ENCODE measurements around the gene RTKN. TPM values are rescaled to one million over a fixed set of nuclear protein-coding genes. Genes with fewer than 3 reads are reported as not detected.
"Not testable (repeated sequence)": the region's sequence is repeated elsewhere in the genome, so short reads cannot be mapped to it uniquely, and the experiment has no call there.

The RTKN gene, protein sequence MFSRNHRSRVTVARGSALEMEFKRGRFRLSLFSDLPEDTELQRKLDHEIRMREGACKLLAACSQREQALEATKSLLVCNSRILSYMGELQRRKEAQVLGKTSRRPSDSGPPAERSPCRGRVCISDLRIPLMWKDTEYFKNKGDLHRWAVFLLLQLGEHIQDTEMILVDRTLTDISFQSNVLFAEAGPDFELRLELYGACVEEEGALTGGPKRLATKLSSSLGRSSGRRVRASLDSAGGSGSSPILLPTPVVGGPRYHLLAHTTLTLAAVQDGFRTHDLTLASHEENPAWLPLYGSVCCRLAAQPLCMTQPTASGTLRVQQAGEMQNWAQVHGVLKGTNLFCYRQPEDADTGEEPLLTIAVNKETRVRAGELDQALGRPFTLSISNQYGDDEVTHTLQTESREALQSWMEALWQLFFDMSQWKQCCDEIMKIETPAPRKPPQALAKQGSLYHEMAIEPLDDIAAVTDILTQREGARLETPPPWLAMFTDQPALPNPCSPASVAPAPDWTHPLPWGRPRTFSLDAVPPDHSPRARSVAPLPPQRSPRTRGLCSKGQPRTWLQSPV
- total RNA-seq: 1 to 10 TPM; 1.6 to 1.8 TPM

DNA sequence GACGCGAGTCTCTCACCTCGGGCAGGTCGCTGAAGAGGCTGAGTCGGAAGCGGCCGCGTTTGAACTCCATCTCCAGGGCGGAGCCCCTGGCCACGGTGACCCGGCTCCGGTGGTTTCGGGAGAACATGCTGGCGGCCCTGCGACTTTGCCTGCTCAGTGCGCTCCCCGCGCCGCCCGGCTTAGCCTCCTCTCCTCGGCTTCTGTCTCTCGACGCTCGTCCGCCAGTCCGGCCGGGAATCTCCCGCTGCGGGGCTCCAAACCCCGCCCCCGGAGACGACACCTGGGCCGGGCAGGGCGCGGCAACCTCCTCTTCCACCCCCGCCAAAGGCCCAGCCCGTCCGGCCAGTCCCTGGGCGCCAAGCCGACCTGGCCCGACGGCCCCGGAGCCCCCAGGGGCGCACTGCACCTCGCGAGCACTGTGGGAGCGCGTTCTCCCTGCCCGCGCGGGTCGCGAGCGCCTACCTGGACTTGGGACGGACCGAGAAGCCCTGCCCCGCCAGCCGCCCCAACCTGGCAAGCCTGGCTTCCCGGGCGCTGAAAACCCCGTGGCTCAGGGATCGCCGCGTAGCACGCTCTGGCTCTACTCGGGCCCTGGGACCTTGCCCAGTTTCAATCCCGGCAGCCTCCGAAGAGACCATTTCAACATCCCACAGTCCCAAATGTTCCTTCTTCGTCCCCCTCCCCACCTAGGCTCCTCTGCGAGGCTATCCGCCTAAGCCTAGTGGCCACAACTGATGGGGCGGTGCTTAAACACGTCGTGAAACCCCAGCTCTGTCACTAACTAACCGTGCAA, at the start of gene RTKN:
TSS of gene RTKN (minus strand) at position 248 of the 793 bp plus-strand sequence. CDS start at position 127, 121 bp downstream.
- Mint-ChIP-seq H3K9me3 (no peaks in the 10 kb centered on the region), H3K4me3 (peak within 1 kb of the TSS; percentile 62), H3K36me3 (no peaks in the 10 kb centered on the region), H3K27ac (no peak within 1 kb of the TSS), H3K4me1 (peaks cover 7% of the 10 kb centered on the region), H3K27me3 (peaks cover 47% of the 10 kb centered on the region)
- DNase-seq: peak; percentile 46

DNA sequence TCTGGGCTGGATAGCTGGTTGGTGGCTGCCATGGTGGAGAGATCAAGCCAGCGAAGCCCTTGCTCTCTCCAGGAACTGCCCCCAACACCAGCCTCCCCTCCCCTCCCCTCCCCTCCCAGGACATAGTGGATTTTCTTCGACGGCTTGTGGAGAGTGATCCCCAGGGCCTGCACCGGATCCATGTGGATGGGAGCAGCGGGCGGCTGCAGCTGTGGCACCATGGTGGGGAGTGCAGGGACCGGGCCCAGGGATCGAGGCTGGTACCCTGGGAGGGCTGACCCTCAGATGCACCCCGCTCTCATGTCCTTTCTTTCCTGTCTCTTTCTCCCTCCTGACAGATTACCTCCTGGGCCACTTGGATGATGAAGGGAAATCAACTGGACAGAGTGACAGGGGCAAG, 48.2 kb upstream of the RTKN start:
- peaks cover 16% of the 10 kb centered on the region for H3K36me3 Mint-ChIP-seq
- no peaks in the 10 kb centered on the region for H3K4me1 Mint-ChIP-seq
- H3K9me3 Mint-ChIP-seq: no peaks in the 10 kb centered on the region
- H3K27me3 Mint-ChIP-seq: no peaks in the 10 kb centered on the region
- H3K4me3 Mint-ChIP-seq: no peak overlapping the region
- no peak for DNase-seq
- no peak overlapping the region for H3K27ac Mint-ChIP-seq

DNA sequence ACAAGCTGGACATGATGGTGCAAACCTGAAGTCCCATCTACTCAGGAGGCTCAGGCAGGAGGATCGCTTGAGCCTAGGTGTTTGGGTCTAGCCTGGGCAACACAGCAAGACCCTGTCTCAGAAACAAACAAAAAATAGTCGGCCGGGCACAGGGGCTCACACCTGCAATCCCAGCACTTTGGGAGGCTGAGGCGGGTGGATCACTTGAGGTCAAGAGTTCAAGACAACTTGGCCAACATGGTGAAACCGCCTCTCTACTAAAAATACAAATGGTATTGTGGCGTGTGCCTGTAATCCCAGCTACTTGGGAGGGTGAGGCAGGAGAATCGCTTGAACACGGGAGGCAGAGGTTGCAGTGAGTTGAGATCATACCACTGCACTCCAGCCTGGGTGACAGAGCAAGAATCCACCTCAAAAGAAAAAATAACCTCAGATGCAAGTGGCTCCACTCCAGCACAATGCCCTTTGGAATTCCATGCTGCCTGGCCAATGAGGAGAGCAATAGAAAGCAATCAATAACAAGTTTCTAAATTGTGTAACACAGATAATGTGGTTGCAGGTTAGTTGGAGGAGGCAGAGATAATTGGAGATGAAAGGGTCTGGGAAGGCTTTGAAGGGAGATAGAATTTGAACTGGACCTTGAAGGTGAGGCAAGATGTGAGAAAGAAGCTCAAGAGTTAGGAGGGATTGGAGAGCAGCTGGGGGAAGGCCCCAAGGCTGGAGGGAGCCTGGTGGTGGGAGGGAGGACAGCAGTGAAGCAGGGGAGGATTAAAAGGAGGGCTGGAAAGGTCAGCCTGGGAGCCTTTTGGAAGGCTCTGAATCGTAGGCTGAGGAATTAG, 47.1 kb upstream of the RTKN start:
- peaks cover 4% of the 10 kb centered on the region for H3K4me1 Mint-ChIP-seq
- no peak overlapping the region for H3K27ac Mint-ChIP-seq
- no peaks in the 10 kb centered on the region for H3K27me3 Mint-ChIP-seq
- DNase-seq: no peak
- H3K36me3 Mint-ChIP-seq: peaks cover 11% of the 10 kb centered on the region
- H3K9me3 Mint-ChIP-seq: no peaks in the 10 kb centered on the region
- H3K4me3 Mint-ChIP-seq: no peak overlapping the region

DNA sequence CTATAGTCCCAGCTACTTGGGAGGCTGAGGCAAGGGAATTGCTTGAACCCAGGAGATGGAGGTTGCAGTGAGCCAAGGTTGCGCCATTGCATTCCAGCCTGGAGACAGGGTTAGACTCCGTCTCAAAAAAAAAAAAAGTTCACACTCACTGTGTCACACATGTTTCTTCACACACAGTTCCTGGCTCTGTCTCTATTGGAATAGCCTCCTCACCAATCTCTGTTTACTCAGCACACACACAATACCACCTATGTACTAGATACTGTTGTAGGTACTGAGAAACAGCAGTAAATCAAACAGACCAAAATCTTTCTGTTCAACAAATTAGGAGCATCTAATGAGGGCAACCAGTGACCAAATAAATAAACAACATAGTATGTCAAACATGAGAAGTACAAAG, 44.4 kb upstream of the RTKN start:
- Mint-ChIP-seq H3K4me1 (peaks cover 14% of the 10 kb centered on the region), H3K27ac (no peak overlapping the region), H3K36me3 (peaks cover 11% of the 10 kb centered on the region), H3K27me3 (no peaks in the 10 kb centered on the region), H3K9me3 (no peaks in the 10 kb centered on the region), H3K4me3 (no peak overlapping the region)
- no peak for DNase-seq

DNA sequence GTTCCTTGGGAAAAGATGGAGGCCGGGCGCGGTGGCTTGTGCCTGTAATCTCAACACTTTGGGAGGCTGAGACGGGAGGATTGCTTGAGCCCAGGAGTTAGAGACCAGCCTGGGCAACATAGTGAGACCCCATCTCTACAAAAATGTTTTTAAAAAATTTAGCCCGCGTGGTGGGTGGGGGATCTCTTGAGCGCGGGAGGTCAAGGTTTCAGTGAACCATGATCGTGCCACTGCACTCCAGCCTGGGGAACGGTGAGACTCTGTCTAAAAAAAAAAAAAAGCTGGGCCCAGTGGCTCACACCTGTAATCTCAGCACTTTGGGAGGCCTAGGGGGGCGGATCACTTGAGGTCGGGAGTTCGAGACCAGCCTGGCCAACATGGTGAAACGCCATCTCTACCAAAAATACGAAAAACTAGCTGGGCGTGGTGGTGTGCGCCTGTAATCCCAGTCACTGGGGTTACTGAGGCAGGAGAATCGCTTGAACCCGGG, 42.0 kb upstream of the RTKN start:
- H3K9me3 Mint-ChIP-seq, H3K27me3 Mint-ChIP-seq, DNase-seq: not testable (repeated sequence)
- Mint-ChIP-seq H3K4me3 (peak overlapping the region; percentile 99), H3K27ac (peak overlapping the region; percentile 100), H3K36me3 (peaks cover 25% of the 10 kb centered on the region), H3K4me1 (peaks cover 27% of the 10 kb centered on the region)

DNA sequence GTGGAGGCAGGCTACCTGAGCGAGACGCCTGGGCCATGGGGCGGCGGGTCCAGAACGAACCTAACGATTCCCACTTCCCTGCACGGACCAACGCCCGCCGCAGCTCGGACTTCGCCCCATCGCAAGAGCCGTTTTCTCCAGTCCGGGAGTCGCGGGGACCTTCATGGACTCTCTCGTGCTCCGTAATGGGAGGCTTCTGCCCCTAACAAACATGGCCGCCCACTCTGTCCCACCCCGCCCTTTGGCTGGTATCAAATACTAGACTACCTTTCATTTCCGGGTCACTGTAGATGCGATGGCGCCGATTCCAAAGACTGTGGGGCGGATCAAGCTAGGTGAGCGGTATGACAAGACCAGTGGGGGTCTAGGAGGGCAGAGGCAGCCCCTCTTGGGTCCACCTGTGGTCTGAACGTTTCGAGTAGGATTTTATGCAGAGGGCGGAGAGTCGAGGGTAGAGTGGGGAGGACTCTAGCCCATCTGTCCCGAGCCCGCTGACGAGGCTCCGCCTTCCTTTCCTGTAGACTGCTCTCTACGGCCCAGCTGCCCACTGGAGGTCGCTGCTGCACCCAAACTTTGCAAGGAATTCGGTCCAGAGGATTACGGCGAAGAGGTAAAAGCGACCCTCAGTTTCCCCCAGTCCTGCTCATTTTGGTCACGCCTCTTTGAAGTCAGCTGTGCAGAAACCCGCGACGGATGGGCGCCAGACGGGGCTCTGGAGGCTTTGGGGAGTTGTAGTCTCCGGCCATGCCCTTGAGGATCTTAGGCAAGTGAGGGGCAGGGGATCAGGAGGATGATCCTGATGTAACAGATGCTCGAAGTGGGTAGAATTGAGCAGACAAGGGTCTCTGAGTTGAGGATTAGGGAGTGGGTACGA, 41.3 kb upstream of the RTKN start, which contains the start of the genes CCDC142 and TTC31:
TSS of gene CCDC142 (minus strand) at position 198 of the 874 bp plus-strand sequence. CDS start at position 37, 161 bp downstream.
TSS of gene TTC31 (plus strand) at position 281 of the 874 bp plus-strand sequence. CDS start at position 296, 15 bp downstream.
- H3K27ac Mint-ChIP-seq: peak within 1 kb of the TSS; percentile 100
- peaks cover 25% of the 10 kb centered on the region for H3K36me3 Mint-ChIP-seq
- peak; percentile 91 for DNase-seq
- no peaks in the 10 kb centered on the region for H3K27me3 Mint-ChIP-seq
- peak within 1 kb of the TSS; percentile 99 for H3K4me3 Mint-ChIP-seq
- H3K9me3 Mint-ChIP-seq: no peaks in the 10 kb centered on the region
- H3K4me1 Mint-ChIP-seq: peaks cover 27% of the 10 kb centered on the region

DNA sequence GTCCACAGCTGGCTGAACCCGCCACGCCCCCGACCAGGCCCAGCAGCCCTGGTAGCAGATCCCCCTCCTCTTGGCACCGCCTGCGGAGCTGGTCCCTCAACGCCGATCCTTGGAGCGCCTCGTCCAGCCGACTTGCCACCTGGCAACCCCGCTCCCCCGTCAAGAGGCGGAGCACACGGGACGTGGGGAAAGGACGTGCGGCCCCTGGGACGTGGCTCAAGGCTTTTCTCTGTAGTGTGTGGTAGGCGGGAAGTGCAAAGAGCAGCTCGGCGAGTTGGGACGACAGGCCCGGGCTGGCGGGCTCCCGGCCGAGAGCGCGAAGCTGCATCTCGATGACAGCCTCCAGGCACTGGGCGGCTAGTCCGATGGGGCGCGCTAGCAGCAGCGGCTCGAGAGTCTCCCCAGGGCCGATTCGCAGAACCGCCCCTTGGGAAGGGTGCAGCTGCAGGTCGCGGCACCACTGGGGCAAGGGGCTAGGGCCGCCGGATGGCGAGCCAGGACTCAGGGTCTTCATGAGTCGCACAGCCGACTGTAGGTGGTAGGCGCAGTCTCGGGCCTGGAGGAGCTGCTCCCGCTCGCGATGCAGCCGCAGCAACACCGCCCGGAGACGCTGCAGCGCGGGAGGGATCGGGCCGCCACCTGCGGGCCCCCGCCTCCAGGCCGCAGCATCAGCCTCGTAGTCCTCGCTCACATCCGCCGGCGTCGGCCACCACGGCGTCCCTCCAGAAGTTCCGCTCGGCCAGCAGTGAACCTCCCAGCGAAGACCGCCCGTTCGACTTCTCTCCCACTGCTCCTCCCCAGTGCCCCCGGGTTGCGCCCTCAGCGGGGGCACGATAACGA, 40.4 kb upstream of the RTKN start:
- Mint-ChIP-seq H3K36me3 (peaks cover 25% of the 10 kb centered on the region), H3K27ac (peak overlapping the region; percentile 100), H3K4me3 (peak overlapping the region; percentile 99), H3K9me3 (no peaks in the 10 kb centered on the region), H3K4me1 (peaks cover 27% of the 10 kb centered on the region), H3K27me3 (no peaks in the 10 kb centered on the region)
- DNase-seq: peak; percentile 72

DNA sequence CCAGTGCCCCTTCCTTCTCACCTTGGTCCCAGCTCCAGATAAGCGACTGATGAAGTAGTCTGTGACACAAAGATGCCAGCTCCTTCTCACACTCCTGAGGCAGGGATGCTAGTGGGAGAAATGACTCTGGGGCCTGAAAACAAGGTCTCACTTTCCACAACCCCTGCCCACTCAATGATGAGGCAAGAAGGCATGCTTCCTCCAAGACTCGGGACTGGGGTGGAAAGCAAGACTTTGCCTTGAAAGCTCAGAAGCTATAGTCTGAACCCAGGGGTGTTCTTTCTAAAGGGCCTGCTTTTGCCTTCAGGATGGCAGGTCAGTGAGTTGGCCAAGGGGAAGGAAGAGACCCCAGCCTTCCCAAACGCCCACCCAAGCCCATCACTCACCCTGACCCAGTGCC, 39.7 kb upstream of the RTKN start:
- no peaks in the 10 kb centered on the region for H3K9me3 Mint-ChIP-seq
- no peak for DNase-seq
- peaks cover 27% of the 10 kb centered on the region for H3K36me3 Mint-ChIP-seq
- no peak overlapping the region for H3K27ac Mint-ChIP-seq
- H3K4me1 Mint-ChIP-seq: peaks cover 27% of the 10 kb centered on the region
- no peaks in the 10 kb centered on the region for H3K27me3 Mint-ChIP-seq
- H3K4me3 Mint-ChIP-seq: peak overlapping the region; percentile 99

DNA sequence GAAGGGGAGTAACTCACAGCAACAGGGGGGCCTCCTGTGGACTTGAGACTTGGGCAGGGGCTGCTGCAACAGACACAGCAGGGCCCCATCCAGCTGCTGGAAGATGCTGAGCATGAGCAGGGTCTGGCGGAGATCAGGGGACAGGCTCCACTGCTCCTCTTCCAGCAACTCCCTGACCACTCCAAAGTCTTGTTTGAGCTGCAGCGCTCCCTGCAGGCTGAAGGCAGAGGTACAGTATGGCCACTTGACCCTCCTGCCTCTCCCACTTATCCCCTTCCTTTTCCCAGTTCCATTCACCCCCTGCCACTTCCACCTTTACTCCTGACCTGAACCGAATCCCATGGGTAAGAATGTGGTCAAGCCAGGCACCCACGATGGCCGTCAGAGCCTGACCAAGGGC, 33.2 kb upstream of the RTKN start:
- Mint-ChIP-seq H3K27ac (no peak overlapping the region), H3K9me3 (no peaks in the 10 kb centered on the region), H3K27me3 (no peaks in the 10 kb centered on the region), H3K4me1 (peaks cover 7% of the 10 kb centered on the region), H3K4me3 (no peak overlapping the region), H3K36me3 (peaks cover 30% of the 10 kb centered on the region)
- no peak for DNase-seq

DNA sequence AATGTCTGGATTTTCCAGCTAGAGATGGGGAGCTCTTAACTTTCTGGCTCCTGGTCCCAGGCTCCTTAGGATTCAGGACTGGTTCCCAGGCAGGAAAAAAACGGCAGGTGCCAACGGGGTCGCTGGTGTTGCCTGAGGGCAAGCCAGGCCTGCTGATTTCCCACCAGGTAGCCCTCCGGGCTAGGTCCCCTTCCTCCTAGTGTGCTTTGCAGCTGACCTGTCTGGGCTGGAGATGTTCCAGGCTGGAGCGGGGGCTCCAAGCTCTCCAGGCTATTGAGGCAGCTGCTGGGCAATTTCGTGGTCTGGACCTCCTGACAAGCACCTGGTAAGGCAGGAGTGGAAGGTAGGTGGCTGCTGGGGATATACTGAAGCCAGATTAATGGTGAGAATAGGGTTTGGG, 32.7 kb upstream of the RTKN start:
- Mint-ChIP-seq H3K27ac (no peak overlapping the region), H3K4me3 (no peak overlapping the region), H3K27me3 (no peaks in the 10 kb centered on the region), H3K36me3 (peaks cover 32% of the 10 kb centered on the region), H3K4me1 (peaks cover 6% of the 10 kb centered on the region), H3K9me3 (no peaks in the 10 kb centered on the region)
- DNase-seq: no peak

DNA sequence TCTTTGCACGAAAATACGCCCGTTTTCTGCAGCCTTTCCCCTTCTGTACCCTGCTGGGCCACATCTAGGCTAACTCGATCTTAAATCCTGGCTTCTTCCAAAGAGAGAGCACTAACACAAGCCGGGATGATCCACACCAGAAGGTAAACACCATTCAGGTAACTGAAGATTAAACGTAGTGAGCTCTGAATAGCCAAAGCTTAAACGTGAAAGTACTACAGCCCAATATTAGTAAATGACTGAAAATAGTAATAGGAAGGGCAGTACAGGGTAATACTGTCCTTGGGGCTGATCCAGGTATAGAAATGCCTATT, 31.2 kb upstream of the RTKN start:
- DNase-seq: no peak
- Mint-ChIP-seq H3K4me1 (peaks cover 6% of the 10 kb centered on the region), H3K27me3 (no peaks in the 10 kb centered on the region), H3K27ac (peak overlapping the region; percentile 97), H3K4me3 (peak overlapping the region; percentile 98), H3K9me3 (no peaks in the 10 kb centered on the region), H3K36me3 (peaks cover 29% of the 10 kb centered on the region)

DNA sequence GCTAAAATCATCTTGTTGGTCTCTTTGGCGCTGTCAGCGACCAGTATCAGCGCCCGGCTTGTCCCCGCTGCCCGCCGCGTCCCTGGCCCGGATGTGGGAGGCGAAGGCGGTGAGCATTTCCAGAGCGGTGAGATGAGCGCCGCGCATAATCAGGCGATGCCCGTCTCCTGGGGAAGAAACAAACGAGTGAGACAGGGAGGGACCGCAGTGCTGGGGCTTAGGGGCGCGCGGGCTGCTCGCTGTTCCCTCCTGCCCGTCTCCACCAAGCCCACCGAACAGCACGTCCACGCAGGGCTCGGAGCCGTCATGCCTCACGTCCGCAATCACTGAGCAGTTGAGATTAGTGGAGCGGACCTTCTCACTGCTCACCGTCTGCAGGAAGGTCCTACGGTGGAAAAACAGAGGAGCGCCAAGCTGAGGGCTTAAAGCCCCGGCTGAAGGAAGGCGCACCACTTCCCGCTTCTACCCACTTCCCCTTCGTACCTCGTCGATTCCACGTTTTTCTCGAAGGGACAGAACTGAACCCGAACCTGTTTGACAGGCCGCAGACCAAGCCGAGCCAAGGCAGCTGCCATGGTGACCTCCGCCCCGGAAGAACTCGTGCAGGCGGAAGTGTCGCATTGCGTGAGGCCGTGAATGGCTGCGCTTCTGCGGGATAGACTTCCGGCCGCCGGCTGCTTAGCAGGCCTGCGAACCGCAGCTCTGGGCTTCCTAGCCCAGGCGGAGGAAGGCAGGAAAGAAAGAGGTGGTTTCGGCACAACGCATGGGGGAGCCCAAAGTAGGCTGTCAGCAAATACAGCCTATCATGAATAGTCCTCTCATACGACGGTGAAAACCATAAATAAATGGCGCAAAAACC, 30.6 kb upstream of the RTKN start, which contains the start of gene MRPL53:
TSS of gene MRPL53 (minus strand) at position 595 of the 859 bp plus-strand sequence. CDS start at position 575, 20 bp downstream.
- Mint-ChIP-seq H3K27ac (peak within 1 kb of the TSS; percentile 97), H3K4me1 (peaks cover 6% of the 10 kb centered on the region), H3K9me3 (no peaks in the 10 kb centered on the region), H3K27me3 (no peaks in the 10 kb centered on the region), H3K36me3 (peaks cover 29% of the 10 kb centered on the region), H3K4me3 (peak within 1 kb of the TSS; percentile 98)
- peak; percentile 95 for DNase-seq
